CD4-positive, alpha-beta T cell treated with Interleukin-2 at 100 ng/mL for 4 hours (primary cell): ENCODE data around the gene CFAP46.
"Not testable (repeated sequence)": the region's sequence is repeated elsewhere in the genome, so short reads cannot be mapped to it uniquely, and the experiment has no call there.

Experiments
- DNase-seq: peaks from one replicate; pipeline ENCODE4 v3.0.0-alpha.2; 2020; ENCODE audit warnings: low spot score

CFAP46 gene

DNA sequence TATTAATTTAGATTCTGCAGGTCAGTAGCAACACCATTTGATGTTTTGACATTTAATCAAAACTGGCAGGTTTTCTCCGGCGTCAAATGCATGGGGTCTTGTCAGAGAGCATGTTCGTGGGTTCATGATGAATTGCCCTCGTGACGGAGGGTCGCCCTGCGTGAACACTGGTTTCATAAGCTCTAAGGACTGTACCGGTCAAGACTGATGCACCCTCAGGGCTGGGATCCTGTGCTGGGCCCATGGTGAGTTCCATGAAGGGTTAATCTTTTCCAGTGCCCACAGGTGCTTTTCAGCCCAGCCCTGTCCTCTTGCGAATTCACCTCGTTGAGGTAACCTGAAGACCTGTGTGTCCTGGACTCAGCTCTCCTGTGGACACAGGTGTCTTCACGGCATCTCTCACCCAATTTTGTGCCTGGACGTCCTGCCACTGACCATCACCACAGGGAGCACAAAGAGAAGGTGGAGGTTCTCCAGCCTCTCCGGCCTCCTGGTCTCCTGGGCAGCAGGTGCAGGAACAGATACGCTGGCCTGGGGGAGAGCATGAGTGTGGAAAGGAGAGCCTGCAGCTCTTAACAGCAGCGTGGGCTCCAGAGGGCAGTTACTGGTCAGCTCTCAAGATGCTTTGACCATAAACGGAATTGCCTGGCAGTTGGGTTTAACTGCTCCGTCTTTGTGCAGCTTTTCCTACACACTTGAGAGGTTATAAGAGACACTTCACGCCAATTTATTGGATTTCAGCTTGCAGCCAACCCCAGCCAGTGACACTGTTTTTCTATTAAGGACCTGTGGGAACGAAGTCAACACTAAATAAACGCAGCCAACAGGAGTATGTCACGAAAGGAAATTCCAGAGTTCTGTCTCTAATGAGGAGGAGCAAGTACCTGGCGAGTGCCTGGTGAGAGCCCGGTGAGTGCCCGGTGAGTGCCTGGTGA lies 37.4 kb upstream of the CFAP46 start:
- DNase-seq: no peak

- no peak for DNase-seq
These were observed 36.2 kb upstream of the CFAP46 start for GRCh38 chr10:132978542-132978941.

DNA sequence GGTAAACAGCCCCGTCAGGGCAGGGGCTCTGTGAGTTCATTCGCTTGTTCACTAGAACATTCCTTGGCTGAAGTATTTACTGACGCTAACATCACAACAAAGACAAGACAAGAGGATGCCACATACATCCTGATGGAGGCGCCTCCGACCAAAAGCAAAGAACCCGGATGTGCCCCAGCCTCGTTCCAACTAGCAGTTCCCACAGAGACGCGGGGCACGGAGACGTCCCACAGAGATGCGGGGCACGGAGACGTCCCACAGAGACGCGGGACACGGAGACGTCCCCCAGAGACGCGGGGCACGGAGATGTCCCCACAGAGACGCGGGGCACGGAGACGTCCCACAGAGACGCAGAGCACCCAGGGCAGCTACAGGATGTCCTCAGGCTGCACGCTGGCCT lies 35.4 kb upstream of the CFAP46 start:
- no peak for DNase-seq

DNA sequence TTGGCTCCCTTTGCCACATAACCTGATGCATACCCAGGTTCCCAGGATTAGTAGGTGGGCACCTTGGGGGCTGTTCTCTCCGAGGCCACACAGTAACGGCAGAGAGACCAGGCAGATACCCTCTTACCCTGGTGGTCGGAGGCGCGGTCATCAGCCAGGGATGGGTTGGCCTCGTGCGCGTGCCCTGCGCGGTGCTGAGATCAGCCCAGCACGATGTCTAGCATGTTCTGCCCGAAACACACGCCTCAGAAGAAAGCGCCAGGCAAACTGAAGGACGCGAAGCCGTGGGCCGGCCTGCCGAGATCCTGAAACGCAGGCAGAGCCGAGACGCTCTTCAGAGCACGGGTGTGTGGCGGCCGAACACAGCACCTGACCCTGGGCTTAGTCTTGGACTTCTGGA lies 34.7 kb upstream of the CFAP46 start:
- no peak for DNase-seq

GRCh38 chr10:132975831-132976682 lies 33.7 kb upstream of the CFAP46 start:
- no peak for DNase-seq

- no peak for DNase-seq
These were observed 32.8 kb upstream of the CFAP46 start for GRCh38 chr10:132974886-132975830.

- DNase-seq: no peak
These were observed 32.0 kb upstream of the CFAP46 start for GRCh38 chr10:132974249-132974796.

- no peak for DNase-seq
These were observed 31.5 kb upstream of the CFAP46 start for GRCh38 chr10:132973903-132974241.

DNA sequence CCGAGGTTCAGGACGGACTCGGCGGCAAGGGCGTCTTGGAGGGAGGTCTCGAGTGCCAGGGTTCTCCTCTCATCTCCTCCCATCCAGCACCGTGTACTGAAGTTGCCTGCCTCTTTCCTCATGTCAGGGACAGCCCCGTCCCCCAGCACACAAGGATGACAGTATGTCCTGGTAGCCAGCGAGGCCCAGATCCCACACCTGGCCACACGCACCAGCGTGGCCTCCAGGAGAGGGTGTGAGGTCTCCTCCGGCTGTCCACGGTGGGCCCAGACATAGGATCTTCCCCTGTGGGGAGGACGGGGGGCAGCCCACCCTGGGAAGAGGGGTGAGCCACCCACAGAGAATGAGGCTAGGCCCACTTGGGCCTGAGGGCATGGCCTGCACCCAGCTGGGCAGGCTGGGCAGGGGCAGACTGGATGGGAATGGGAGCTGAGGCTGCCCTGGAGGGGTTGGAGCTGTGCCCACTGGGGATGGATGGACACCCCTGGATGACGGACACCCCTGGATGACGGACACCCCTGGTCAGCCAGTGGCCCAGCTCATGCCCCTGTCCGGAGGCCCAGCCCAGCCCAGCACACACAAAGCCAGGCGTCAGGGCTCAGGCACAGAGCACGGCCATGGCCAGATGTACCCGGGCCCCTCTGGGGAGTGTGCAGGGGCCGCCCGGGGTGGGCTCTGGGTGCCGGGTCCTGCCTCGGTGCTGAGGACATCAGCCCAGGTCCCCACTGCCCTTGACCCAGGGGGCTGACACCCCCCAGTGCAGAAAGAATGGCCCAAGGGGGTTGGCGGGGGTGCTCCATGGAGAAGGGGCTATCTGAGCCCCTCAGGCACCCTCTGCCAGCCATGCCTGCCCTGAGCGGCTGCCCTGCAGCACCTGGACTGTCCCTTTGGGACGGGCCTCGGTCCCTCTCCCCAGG lies 30.9 kb upstream of the CFAP46 start:
- no peak for DNase-seq

DNA sequence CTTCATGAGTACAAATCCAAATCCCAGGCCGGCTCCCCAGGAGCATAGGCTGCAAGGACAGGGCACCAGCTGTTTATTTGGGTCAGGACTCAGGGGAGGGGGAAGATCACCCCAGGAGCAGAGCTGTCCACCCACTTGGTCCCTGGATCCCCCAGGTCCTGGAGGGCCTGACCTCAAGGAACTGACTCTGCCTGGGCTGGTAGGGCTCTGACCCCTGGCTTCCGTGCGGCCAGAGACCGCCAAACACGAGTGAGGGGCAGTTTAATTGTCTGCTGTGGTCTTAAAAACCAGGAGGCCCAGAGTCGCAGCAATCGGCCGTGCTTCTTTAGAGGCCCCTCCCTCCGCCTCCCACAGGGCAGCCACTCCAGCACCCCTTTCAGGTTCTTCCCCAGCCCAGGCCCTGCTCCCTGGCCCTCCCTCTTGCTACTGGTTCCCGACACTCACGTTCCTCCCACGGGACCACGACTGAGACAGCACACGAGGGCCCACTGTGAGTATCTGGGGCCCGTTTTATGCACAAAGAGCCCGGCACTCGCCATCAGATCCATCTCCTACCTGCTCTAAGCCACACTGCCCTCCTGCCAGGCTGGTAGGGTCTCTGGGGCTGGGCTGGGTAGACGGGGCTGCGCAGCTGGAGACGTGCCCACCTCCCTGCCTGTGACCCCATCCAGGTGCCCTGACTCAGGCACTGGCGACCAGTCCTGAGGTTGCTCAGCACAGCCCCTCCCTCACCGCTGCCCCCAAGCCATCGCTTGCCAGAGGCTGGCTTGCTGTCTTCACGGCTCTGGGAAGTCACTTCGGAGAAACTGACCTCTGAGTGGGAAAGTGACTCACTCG lies 30.0 kb upstream of the CFAP46 start:
- DNase-seq: no peak

DNA sequence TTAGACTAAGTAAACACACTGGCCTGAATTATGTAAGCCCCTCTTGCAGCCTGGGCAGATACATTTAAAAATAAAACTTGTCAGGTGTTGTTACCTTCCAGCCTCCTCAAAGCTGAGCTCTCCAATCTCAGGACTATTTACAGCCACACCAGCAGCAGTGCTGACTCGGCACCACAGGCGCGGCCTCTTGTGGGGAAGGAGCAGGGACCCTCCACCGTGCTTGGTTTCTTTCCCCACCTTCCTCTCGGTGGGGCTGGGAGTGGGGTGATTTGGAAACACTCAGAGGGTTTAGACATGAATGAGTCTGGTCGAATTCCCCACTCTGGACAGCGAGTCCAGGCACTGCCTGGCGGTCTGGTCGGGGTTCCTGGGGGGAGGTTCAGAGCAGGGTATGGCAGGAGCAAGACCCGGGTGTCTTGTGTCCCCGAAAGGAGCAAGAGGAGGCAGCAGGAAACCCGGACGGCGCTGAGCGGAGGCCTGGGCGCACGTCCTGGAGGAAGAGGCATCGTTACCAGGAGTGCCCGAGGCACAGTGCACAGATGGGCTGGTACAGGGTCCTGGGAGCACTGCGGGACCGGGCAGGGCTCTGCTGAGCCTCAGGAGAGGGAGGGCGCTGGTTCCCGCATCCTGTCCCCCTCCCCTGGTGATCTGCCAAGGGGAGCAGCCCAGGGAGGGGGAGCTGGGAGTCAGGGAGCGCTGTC lies 29.2 kb upstream of the CFAP46 start:
- DNase-seq: no peak

- DNase-seq: no peak
These were observed 28.5 kb upstream of the CFAP46 start for GRCh38 chr10:132970641-132971438.

- no peak for DNase-seq
These were observed 25.2 kb upstream of the CFAP46 start for GRCh38 chr10:132967540-132967939.

GRCh38 chr10:132965411-132966057 lies 23.2 kb upstream of the CFAP46 start:
- no peak for DNase-seq

- DNase-seq: not testable (repeated sequence)
These were observed 22.5 kb upstream of the CFAP46 start for GRCh38 chr10:132964707-132965410.

DNA sequence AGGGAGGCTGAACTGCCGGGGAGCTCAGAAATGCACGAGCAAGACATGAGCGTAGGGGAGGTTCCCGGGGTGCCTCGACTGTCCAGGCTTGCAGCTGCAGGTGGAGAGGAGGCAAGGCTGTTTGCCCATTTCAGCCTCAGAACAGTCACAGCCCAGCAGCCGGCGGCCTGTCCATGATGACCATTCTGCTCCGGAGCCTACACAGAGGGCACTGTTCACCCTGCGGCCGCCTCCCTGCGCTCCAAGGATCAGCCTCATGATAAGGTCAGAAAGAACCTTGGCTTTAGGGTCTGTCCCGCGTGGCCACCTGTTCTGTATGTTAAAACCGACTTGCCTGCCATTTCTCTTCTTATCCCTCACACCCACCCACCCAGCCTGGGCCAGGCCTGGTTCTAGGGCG lies 21.9 kb upstream of the CFAP46 start:
- DNase-seq: no peak

DNA sequence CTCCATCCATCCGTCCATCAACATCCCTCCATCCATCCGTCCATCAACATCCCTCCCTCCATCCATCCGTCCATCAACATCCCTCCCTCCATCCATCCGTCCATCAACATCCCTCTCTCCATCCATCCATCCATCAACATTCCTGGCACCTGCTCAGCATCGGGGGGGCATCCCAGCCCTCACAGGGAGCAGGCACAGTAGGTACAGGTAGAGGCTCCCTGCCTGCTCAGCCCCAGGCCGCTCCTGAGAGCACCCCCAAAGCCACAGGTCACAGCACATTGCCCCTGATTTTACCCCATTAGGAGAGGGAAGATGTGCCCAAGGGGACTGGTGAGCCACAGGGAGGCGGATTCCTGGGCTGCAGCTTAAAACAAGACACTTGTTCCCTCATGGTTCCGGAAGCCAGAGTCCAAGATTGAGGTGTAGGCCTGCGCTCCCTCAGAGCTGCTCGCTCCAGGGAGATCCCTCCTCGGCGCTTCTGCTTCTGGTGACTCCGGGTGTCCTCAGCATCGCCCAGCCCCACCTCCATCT lies 21.1 kb upstream of the CFAP46 start:
- no peak for DNase-seq
